GM23248 (cell line): ENCODE measurements around the gene TERB2. TPM values are rescaled to one million over a fixed set of nuclear protein-coding genes. Genes with fewer than 3 reads are reported as not detected.
"Not testable (repeated sequence)": the region's sequence is repeated elsewhere in the genome, so short reads cannot be mapped to it uniquely, and the experiment has no call there.

Experiments
- DNase-seq: peaks from one replicate; pipeline ENCODE4 v3.0.0-alpha.2; 2015
- H2AFZ ChIP-seq: fragments of 200-600 bp; sonication (generic); 2 replicates; pipeline ENCODE4 v1.6.1; 2016; ENCODE audit warnings: antibody characterized with exemption
- H3F3A ChIP-seq: fragments of 200-600 bp; sonication (generic); 2 replicates; pipeline ENCODE4 v1.6.1; 2016; ENCODE audit warnings: mild to moderate bottlenecking, antibody characterized with exemption, mixed run types; ENCODE audit not compliant: insufficient read depth
- H3K27ac ChIP-seq: fragments of 200-600 bp; sonication (generic); 2 replicates; pipeline ENCODE4 v1.5.1; 2016; ENCODE audit warnings: mild to moderate bottlenecking
- H3K27me3 ChIP-seq: fragments of 200-600 bp; sonication (generic); replicated peaks from 2 replicates; pipeline ENCODE4 v1.6.1; 2016; ENCODE audit warnings: mild to moderate bottlenecking; ENCODE audit not compliant: insufficient read depth
- H3K36me3 ChIP-seq: fragments of 200-600 bp; sonication (generic); 2 replicates; pipeline ENCODE4 v1.6.1; 2016; ENCODE audit warnings: low read depth, mild to moderate bottlenecking
- H3K4me1 ChIP-seq: fragments of 200-600 bp; sonication (generic); 2 replicates; pipeline ENCODE4 v1.6.1; 2016; ENCODE audit warnings: mild to moderate bottlenecking; ENCODE audit not compliant: insufficient read depth
- H3K4me2 ChIP-seq: fragments of 200-600 bp; sonication (generic); one replicate; pipeline ENCODE4 v1.6.1; 2016; ENCODE audit warnings: mild to moderate bottlenecking; ENCODE audit not compliant: unreplicated experiment
- H3K4me3 ChIP-seq: fragments of 200-600 bp; sonication (generic); 2 replicates; pipeline ENCODE4 v1.5.1; 2016; ENCODE audit warnings: mild to moderate bottlenecking
- H3K79me2 ChIP-seq: fragments of 200-600 bp; sonication (generic); 2 replicates; pipeline ENCODE4 v1.6.1; 2016; ENCODE audit warnings: mild to moderate bottlenecking; ENCODE audit not compliant: insufficient read depth
- H3K9ac ChIP-seq: fragments of 200-600 bp; sonication (generic); 2 replicates; pipeline ENCODE4 v1.6.1; 2016; ENCODE audit warnings: mild to moderate bottlenecking
- H3K9me2 ChIP-seq: fragments of 200-600 bp; sonication (generic); 2 replicates; pipeline ENCODE4 v1.6.1; 2016; ENCODE audit warnings: mixed run types, mild to moderate bottlenecking, moderate library complexity; ENCODE audit not compliant: insufficient read depth
- H3K9me3 ChIP-seq: fragments of 200-600 bp; sonication (generic); one replicate; pipeline ENCODE4 v1.6.1; 2017; ENCODE audit warnings: low read depth
- H4K20me1 ChIP-seq: fragments of 200-600 bp; sonication (generic); 2 replicates; pipeline ENCODE4 v1.6.0; 2016; ENCODE audit not compliant: insufficient read depth
- EZH2 ChIP-seq: fragments of 200-600 bp; sonication (generic); IDR thresholded peaks from 2 replicates; pipeline ENCODE4 v1.6.1; 2018; ENCODE audit warnings: antibody characterized with exemption, mild to moderate bottlenecking; ENCODE audit not compliant: insufficient read depth, poor library complexity, severe bottlenecking
- EZH2phosphoT487 ChIP-seq: fragments of 200-600 bp; sonication (generic); IDR thresholded peaks from 2 replicates; pipeline ENCODE4 v1.6.1; 2018; ENCODE audit warnings: antibody characterized with exemption, moderate library complexity, mild to moderate bottlenecking, low read depth; ENCODE audit not compliant: insufficient read depth
- WGBS, 2 experiments: methylation state at CpG; one replicate each; pipeline ENCODE4 v1.1.6; 2015 to 2017; ENCODE audit warnings: low lambda C conversion rate in 2 of 2, low coverage in 1 of 2; ENCODE audit errors: missing lambda C conversion rate in 2 of 2; 5-methylcytosine and 5-hydroxymethylcytosine counted together
- in situ Hi-C: fragments of 300-500 bp; cut with MboI; formaldehyde crosslinking; loops from 2 replicates; pipeline ENCODE4 v1.15.0; 2020
- polyA plus RNA-seq: library from polyadenylated mRNA; unstranded; fragments of >200 nt; fragmentation: Nextera tagmentation; extraction: Ambion mirVana; gene quantifications from 2 replicates; pipeline ENCODE4 v1.2.1, GENCODE V29; 2016
- total RNA-seq: library from RNA; depleted of rRNA; stranded (reverse); fragments of >200 nt; shearing (Covaris generic); gene quantifications from 2 replicates; pipeline ENCODE4 v1.2.3, GENCODE V29; 2014

The TERB2 gene
- total and polyA plus RNA-seq, 2 experiments from 2014 or later, result not detected

DNA sequence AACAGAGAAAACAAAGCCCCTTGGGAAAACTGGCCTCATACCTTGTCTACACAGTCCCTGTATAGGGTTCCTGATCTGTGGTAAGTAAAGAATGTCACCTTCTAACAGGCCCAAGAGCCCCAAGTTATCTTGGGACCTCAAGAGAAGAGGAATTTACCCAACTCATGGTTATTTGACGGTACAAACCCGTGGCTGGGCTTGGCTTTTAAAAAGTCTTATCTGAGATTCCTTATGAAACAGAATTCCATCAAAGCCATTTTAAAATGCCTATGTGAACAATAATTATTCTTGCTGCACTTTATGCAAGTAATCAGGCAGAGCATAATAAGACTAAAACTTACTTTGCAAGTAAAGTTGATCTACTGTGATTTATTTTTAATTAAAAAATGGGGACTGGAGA, 52.6 kb downstream of the TERB2 start:
- TF ChIP-seq EZH2phosphoT487, result no peak
- TF ChIP-seq EZH2, result no peak
- Histone ChIP-seq H3K4me1 (no peaks in the 10 kb centered on the region), H3K79me2 (no peaks in the 10 kb centered on the region), H3K27ac (no peak overlapping the region), H3K9me2 (no peaks in the 10 kb centered on the region), H3F3A (no peaks in the 10 kb centered on the region), H3K36me3 (no peaks in the 10 kb centered on the region), H3K4me3 (no peak overlapping the region), H2AFZ (no peak overlapping the region), H3K9me3 (no peaks in the 10 kb centered on the region), H4K20me1 (no peaks in the 10 kb centered on the region), H3K4me2 (no peak overlapping the region), H3K27me3 (no peaks in the 10 kb centered on the region), H3K9ac (no peak overlapping the region)
- 14 to 20% methylated on average over 2 of the region's 2 CpGs for WGBS, 2 experiments
- no peak for DNase-seq
- in situ Hi-C loops, result no loop called here

DNA sequence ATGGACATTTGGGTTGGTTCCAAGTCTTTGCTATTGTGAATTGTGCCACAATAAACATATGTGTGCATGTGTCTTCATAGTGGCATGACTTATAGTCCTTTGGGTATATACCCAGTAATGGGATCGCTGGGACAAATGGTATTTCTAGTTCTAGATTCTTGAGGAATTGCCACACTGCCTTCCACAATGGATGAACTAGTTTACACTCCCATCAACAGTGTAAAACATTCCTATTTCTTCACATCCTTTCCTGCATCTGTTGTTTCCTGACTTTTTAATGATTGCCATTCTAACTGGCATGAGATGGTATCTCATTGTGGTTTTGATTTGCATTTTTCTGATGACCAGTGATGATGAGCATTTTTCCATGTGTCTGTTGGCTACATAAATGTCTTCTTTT, 58.6 kb downstream of the TERB2 start:
- WGBS, 2 experiments, result 35 to 59% methylated on average over 1 of the region's 1 CpG
- H3K27me3 ChIP-seq, H3K79me2 ChIP-seq, H2AFZ ChIP-seq, H4K20me1 ChIP-seq, H3K9ac ChIP-seq, H3K9me2 ChIP-seq, H3F3A ChIP-seq, H3K9me3 ChIP-seq, H3K36me3 ChIP-seq, H3K4me2 ChIP-seq, H3K4me3 ChIP-seq, H3K27ac ChIP-seq, H3K4me1 ChIP-seq, DNase-seq, in situ Hi-C loops: not testable (repeated sequence)

DNA sequence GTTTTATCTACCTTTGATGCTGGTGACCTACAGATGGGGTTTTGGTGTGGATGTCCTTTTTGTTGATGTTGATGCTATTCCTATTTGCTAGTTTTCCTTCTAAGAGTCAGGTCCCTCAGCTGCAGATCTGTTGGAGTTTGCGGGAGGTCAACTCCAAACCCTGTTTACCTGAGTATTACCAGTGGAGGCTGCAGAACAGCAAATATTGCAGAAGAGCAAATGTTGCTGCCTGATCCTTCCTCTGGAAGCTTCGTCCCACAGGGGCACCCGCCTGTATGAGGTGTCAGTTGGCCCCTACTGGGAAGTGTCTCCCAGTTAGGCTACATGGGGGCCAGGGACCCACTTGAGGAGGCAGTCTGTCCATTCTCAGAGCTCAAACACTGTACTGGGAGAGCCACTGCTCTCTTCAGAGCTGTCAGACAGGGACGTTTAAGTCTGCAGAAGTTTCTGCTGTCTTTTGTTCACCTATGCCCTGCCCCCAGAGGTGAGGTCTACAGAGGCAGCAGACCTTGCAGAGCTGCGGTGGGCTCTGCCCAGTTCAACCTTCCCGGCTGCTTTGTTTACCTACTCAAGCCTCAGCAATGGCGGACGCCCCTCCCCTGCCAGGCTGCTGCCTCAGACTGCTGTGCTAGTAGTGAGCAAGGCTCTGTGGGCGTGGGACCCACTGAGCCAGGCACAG, 63.9 kb downstream of the TERB2 start:
- H3K4me2 ChIP-seq, result not testable (repeated sequence)

DNA sequence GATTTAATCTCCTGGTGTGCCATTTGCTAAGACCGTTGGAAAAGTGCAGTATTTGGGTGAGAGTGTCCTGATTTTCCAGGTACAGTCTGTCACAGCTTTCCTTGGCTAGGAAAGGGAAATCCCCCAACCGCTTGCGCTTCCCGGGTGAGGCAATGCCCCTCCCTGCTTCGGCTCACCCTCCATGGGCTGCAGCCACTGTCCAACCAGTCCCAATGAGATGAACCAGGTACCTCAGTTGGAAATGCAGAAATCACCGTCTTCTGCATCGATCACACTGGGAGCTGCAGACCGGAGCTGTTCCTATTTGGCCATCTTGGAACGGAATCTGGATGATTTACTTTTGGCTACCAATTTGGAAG, 64.4 kb downstream of the TERB2 start:
- H3K27ac ChIP-seq, H3K9me3 ChIP-seq, H3K4me3 ChIP-seq, H3K9me2 ChIP-seq, H4K20me1 ChIP-seq, H3K27me3 ChIP-seq, H3F3A ChIP-seq, H3K36me3 ChIP-seq, H3K4me2 ChIP-seq, H2AFZ ChIP-seq, H3K9ac ChIP-seq, H3K79me2 ChIP-seq, DNase-seq: not testable (repeated sequence)
- 90 to 91% methylated on average over 9 of the region's 9 CpGs for WGBS, 2 experiments
- in situ Hi-C loops, result loop anchor here (10.0 kb wide), 1 partner anchor 166 kb away; no protein-coding TSS in a partner anchor
- H3K4me1 ChIP-seq, result peaks cover 10% of the 10 kb centered on the region; the same call in 1 of the 2 replicates

More for the DNA sequence above, 63.9 kb downstream of the TERB2 start:
- not testable (repeated sequence) for H3K9ac ChIP-seq, H3K27ac ChIP-seq, H2AFZ ChIP-seq, H3K27me3 ChIP-seq, H3K79me2 ChIP-seq, H3K9me3 ChIP-seq, H4K20me1 ChIP-seq, H3K36me3 ChIP-seq, H3K9me2 ChIP-seq, DNase-seq, H3K4me3 ChIP-seq, H3F3A ChIP-seq
- WGBS, 2 experiments, result 59 to 64% methylated on average over 9 of the region's 9 CpGs
- H3K4me1 ChIP-seq, result peaks cover 10% of the 10 kb centered on the region; the same call in 1 of the 2 replicates
- in situ Hi-C loops, result loop anchor here (10.0 kb wide), 1 partner anchor 166 kb away; no protein-coding TSS in a partner anchor

- in situ Hi-C loops, result loop anchor here (10.0 kb wide), 1 partner anchor 167 kb away; no protein-coding TSS in a partner anchor
- no peak overlapping the region for H3K9ac ChIP-seq
- no peaks in the 10 kb centered on the region for H3K36me3 ChIP-seq
- no peak overlapping the region for H3K4me2 ChIP-seq
- H3K79me2 ChIP-seq, result no peaks in the 10 kb centered on the region
- H3K9me2 ChIP-seq, result no peaks in the 10 kb centered on the region
- no peaks in the 10 kb centered on the region for H4K20me1 ChIP-seq
- H2AFZ ChIP-seq, result no peak overlapping the region
- TF ChIP-seq EZH2, result no peak
- TF ChIP-seq EZH2phosphoT487, result no peak
- 0 out of 2 replicates have a peak, but pooled peaks cover 10% of the 10 kb centered on the region for H3K27me3 ChIP-seq
- peak; percentile 25 for DNase-seq
- H3K27ac ChIP-seq, result no peak overlapping the region
- WGBS, 2 experiments, result 54 to 57% methylated on average over 6 of the region's 6 CpGs
- H3K4me3 ChIP-seq, result no peak overlapping the region
- H3K4me1 ChIP-seq, result peaks cover 10% of the 10 kb centered on the region; the same call in 1 of the 2 replicates
- 0 out of 2 replicates have a peak, but pooled peaks cover 8% of the 10 kb centered on the region for H3F3A ChIP-seq
- H3K9me3 ChIP-seq, result no peaks in the 10 kb centered on the region
Observed at GRCh38 chr15:45021348-45021747, 64.9 kb downstream of the TERB2 start.
